ENCODE data around the gene SPTBN2.

DNA sequence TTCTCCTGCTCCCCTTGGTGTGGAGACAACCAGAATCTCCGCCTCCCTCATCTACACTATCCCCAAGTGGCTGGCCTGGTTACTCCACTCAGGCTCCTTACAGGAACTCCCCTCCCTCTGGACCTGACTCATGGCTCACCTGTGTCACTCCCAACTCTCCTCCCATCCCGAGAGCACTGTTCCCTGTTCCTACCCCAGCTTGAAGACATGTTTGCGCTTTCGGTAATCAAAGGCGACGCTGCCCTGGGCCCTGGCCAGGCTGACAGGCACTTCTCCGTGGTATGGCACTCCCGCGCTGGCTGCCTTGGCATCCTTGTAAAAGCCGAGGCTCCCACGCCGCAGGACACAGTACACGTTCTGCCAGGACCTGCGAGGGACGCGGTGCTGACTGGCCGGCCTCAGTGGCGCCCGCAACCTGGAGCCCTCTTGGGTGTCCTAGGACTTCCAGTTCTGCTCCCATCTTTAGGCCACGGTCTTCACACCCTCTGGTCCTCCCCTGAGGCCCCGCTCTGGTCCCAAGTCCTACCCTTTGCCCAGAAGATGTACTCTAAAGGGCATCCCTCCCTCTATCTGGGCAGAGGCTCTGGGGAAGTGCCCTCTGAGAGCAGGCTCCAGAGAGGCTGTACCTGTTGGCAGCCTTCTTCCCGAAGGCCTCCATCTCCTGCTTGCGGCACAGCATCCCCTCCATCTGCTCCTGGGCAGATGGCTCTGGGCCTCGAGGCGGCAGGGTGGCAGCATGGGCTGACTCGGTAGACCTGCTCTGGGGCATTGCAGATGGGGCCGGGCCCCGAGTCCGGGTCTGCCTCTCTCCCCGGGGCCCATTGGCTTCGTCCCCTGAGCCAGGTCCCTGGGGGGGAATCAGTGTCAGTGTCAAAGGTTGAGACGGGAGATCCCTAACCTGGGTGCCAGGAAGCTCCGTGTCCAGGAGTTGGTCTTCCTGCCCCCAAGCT, 41.9 kb downstream of the SPTBN2 start:
- TF ChIP-seq CTCF (IDR thresholded peaks at IDR 0.05; ENCODE audit: insufficient read depth, low read length) (no peak), POLR2AphosphoS5 (IDR thresholded peaks at IDR 0.05; ENCODE audit: low read depth) (no peak)
- TF ChIP-seq, protein P1, sequence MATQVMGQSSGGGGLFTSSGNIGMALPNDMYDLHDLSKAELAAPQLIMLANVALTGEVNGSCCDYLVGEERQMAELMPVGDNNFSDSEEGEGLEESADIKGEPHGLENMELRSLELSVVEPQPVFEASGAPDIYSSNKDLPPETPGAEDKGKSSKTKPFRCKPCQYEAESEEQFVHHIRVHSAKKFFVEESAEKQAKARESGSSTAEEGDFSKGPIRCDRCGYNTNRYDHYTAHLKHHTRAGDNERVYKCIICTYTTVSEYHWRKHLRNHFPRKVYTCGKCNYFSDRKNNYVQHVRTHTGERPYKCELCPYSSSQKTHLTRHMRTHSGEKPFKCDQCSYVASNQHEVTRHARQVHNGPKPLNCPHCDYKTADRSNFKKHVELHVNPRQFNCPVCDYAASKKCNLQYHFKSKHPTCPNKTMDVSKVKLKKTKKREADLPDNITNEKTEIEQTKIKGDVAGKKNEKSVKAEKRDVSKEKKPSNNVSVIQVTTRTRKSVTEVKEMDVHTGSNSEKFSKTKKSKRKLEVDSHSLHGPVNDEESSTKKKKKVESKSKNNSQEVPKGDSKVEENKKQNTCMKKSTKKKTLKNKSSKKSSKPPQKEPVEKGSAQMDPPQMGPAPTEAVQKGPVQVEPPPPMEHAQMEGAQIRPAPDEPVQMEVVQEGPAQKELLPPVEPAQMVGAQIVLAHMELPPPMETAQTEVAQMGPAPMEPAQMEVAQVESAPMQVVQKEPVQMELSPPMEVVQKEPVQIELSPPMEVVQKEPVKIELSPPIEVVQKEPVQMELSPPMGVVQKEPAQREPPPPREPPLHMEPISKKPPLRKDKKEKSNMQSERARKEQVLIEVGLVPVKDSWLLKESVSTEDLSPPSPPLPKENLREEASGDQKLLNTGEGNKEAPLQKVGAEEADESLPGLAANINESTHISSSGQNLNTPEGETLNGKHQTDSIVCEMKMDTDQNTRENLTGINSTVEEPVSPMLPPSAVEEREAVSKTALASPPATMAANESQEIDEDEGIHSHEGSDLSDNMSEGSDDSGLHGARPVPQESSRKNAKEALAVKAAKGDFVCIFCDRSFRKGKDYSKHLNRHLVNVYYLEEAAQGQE (IDR thresholded peaks at IDR 0.05; ENCODE audit: insufficient replicate concordance, low read depth): no peak

Data from HL-60 (cell line).